Measurements from ENCODE around the gene HAPLN3. TPM values are rescaled to one million over a fixed set of nuclear protein-coding genes. Genes with fewer than 3 reads are reported as not detected.

The HAPLN3 gene
- total and polyA plus RNA-seq, 10 donors = 9.7 to 36.0 (median 16.2) TPM

DNA sequence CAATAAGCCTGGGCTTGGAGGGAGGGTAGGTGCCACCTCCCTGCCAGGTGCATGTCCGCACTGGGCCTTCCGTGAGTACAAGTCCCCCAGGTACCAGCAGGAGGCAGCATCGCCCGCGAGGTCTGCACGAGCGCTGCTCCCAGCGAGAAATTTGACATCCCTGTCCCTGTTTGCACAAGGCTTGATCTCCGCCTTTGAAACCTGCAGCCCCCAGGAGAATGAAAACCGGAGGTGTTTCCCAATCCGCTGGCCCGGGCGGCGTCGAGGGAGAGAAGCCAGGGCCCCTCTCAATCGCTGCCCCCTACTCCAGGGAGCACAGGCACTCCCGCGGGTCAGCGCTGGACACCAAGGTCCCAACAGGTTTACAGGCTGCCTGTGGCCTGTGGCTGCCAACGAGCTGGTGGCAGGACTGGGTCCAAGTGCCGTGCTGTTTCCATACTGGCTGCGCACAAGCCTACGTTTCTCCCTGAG lies 961 bp downstream of the HAPLN3 start:
- H3K27ac ChIP-seq = peak overlapping the region in 2 of 8 donors; percentile 53 to 75
- H3K4me1 ChIP-seq = peaks cover 12 to 45% (median 33%) of the 10 kb centered on the region in 6 donors
- peak overlapping the region; percentile 56 to 87 (median 60) for H3K4me3 ChIP-seq
- H3K27me3 ChIP-seq (replicated peaks in 1 of 7) = peaks cover 0 to 26% (median 16%) of the 10 kb centered on the region in 7 donors
- 1 to 5% (median 2%) methylated on average over 15 to 23 of the region's 23 CpGs for WGBS, 5 donors
- intact Hi-C loops (cut with DNase I; ENCODE audit: low total_unique reads) = no loop called here
- peaks cover 0 to 12% (median 0%) of the 10 kb centered on the region in 6 donors for H3K36me3 ChIP-seq
- no peaks in the 10 kb centered on the region for H3K9me3 ChIP-seq
- peak; percentile 91 for DNase-seq
- TF ChIP-seq POLR2A (IDR thresholded peaks at IDR 0.05) (no peak), POLR2AphosphoS5 (IDR thresholded peaks at IDR 0.05) (peak in 1 of 3 donors; percentile 20)
- TF ChIP-seq, protein P1, sequence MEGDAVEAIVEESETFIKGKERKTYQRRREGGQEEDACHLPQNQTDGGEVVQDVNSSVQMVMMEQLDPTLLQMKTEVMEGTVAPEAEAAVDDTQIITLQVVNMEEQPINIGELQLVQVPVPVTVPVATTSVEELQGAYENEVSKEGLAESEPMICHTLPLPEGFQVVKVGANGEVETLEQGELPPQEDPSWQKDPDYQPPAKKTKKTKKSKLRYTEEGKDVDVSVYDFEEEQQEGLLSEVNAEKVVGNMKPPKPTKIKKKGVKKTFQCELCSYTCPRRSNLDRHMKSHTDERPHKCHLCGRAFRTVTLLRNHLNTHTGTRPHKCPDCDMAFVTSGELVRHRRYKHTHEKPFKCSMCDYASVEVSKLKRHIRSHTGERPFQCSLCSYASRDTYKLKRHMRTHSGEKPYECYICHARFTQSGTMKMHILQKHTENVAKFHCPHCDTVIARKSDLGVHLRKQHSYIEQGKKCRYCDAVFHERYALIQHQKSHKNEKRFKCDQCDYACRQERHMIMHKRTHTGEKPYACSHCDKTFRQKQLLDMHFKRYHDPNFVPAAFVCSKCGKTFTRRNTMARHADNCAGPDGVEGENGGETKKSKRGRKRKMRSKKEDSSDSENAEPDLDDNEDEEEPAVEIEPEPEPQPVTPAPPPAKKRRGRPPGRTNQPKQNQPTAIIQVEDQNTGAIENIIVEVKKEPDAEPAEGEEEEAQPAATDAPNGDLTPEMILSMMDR (IDR thresholded peaks at IDR 0.05 in 8 of 11, conservative IDR thresholded peaks at IDR 0.05 in 3 of 11) = peak in 10 of 11 experiments; percentile 46 to 84 (median 68)

DNA sequence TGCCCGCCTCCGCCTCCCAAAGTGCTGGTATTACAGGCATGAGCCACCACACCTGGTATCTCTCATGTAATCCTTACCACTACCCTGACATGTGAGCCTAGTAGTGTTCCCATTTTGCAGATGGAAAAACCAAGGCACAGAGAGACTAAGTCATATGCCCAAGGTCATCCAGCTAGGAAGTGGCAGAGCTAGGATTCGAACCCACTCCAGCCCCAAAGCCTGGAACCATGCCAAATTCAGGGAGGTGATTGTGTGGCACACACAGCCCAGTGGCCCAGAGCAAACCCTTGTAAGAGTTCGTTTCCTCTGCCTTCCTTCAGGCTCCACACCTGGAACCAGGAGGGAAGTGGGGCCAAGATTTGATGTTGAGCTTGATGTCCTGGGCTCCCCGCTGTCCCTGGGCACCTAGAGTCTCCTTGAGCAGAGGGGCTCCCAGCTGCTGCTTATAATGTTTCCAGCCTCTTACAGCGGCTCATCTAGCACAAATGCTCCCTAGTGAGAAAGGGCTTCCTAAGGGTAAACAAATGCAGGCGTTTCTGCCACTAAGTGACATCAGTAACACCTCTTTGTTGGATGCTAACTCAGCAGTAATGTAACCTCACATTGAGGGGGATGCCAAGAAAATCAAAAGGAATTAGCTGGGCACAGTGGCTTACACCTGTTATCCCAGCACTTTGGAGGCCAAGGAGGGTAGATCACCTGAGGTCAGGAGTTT lies 3.6 kb downstream of the HAPLN3 start:
- TF ChIP-seq, protein P1 (IDR thresholded peaks at IDR 0.05 in 8 of 11, conservative IDR thresholded peaks at IDR 0.05 in 3 of 11) = no peak
- TF ChIP-seq POLR2AphosphoS5 (IDR thresholded peaks at IDR 0.05) (no peak), POLR2A (IDR thresholded peaks at IDR 0.05) (no peak)
- DNase-seq = no peak
- Histone ChIP-seq H3K27ac (no peak overlapping the region), H3K27me3 (replicated peaks in 1 of 7) (peaks cover 0 to 26% (median 16%) of the 10 kb centered on the region in 7 donors), H3K9me3 (no peaks in the 10 kb centered on the region), H3K4me1 (peaks cover 9 to 30% (median 22%) of the 10 kb centered on the region in 6 donors), H3K4me3 (no peak overlapping the region), H3K36me3 (peaks cover 0 to 13% (median 2%) of the 10 kb centered on the region in 6 donors)
- 78 to 88% (median 82%) methylated on average over 6 to 7 of the region's 7 CpGs for WGBS, 5 donors
- intact Hi-C loops (cut with DNase I; ENCODE audit: low total_unique reads) = no loop called here

DNA sequence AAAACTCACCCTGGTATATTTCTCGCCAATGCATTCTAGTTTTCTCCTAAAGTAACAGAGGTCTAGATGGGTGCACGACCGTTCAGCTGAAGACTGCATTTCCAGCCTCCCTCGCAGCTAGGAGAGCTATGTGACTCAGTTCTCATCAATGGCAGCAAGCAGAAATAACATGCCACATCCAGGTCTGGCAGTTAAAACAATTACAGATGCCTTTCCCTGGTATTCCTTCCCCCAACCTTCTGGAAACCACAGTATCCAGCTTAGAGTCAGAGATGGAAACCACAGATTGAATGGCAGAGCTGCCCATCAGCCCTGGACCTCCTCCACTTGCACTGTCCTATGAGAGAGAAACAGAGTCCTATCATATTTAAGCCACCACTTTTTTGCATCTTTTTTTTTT lies 4.8 kb downstream of the HAPLN3 start:
- no peak for DNase-seq
- H3K4me1 ChIP-seq = peaks cover 6 to 18% (median 16%) of the 10 kb centered on the region in 6 donors
- TF ChIP-seq, protein P1 (IDR thresholded peaks at IDR 0.05 in 8 of 11, conservative IDR thresholded peaks at IDR 0.05 in 3 of 11) = no peak
- no peak for TF ChIP-seq POLR2A (IDR thresholded peaks at IDR 0.05)
- TF ChIP-seq POLR2AphosphoS5 (IDR thresholded peaks at IDR 0.05) = no peak
- peaks cover 0 to 25% (median 5%) of the 10 kb centered on the region in 6 donors for H3K36me3 ChIP-seq
- H3K27me3 ChIP-seq (replicated peaks in 1 of 7) = peaks cover 0 to 19% (median 14%) of the 10 kb centered on the region in 7 donors
- H3K27ac ChIP-seq = no peak overlapping the region
- intact Hi-C loops (cut with DNase I; ENCODE audit: low total_unique reads) = no loop called here
- no peak overlapping the region for H3K4me3 ChIP-seq
- WGBS, 5 donors = 82 to 94% (median 91%) methylated on average over 4 of the region's 4 CpGs
- no peaks in the 10 kb centered on the region for H3K9me3 ChIP-seq

DNA sequence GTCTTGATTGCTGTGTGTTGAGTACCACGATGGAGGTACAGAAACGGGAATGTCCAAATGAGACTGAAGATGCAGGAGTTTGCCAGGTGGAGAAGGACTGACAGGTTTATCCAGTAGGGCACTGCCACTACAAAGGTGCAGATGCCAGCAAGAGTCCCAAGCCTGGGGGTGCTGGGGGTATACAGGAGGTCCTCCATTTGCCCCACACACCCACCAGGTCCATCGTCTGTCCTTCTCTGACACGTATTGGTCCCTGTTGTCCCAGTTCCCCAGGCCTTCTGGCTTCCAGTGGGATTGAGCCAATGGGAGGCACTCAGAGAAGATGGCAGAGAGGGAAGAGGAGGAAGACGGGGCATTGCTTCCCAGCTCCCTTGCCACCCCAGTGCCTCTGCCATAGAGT lies 6.6 kb downstream of the HAPLN3 start:
- Histone ChIP-seq H3K9me3 (no peaks in the 10 kb centered on the region), H3K4me3 (no peak overlapping the region), H3K27ac (no peak overlapping the region), H3K27me3 (replicated peaks in 1 of 7) (peaks cover 0 to under 1% (median 0%) of the 10 kb centered on the region in 7 donors), H3K4me1 (peaks cover 0 to under 1% (median 0%) of the 10 kb centered on the region in 6 donors), H3K36me3 (peaks cover 0 to 38% (median 5%) of the 10 kb centered on the region in 6 donors)
- DNase-seq = no peak
- TF ChIP-seq POLR2AphosphoS5 (IDR thresholded peaks at IDR 0.05) = no peak
- TF ChIP-seq, protein P1 (IDR thresholded peaks at IDR 0.05 in 8 of 11, conservative IDR thresholded peaks at IDR 0.05 in 3 of 11) = no peak
- TF ChIP-seq POLR2A (IDR thresholded peaks at IDR 0.05) = no peak
- WGBS, 5 donors = 87 to 99% (median 92%) methylated on average over 5 of the region's 5 CpGs
- intact Hi-C loops (cut with DNase I; ENCODE audit: low total_unique reads) = no loop called here
